CD14-positive monocyte (primary cell): ENCODE data around the gene EEF1AKMT3. TPM values are rescaled to one million over a fixed set of nuclear protein-coding genes. Genes with fewer than 3 reads are reported as not detected.
A peak's percentile ranks its signal among the peaks of the same experiment; 100 is the strongest.

Experiments used
- DNase-seq, 3 donors: peaks; one replicate each; pipeline ENCODE4 v3.0.0-alpha.2; 2011 to 2022
- H2AFZ ChIP-seq: 2 replicates; pipeline ENCODE4 v1.6.0; 2012; ENCODE audit warnings: mild to moderate bottlenecking, low read depth, low read length, inconsistent platforms; ENCODE audit not compliant: insufficient read depth, poor library complexity, severe bottlenecking
- H3K27ac ChIP-seq, 2 donors: 1 replicate in 1 of 2; 2 replicates in 1 of 2; pipeline ENCODE4 v1.5.1; 2012 to 2013; ENCODE audit warnings: low read length in 2 of 2, control low read depth in 1 of 2, inconsistent platforms in 1 of 2, low read depth in 1 of 2, mild to moderate bottlenecking in 1 of 2
- H3K27me3 ChIP-seq, 2 donors: one replicate each; pipeline versions ENCODE4 v1.6.0 to v1.6.1; 2011 to 2013; ENCODE audit warnings: low read length in 2 of 2; ENCODE audit not compliant: control insufficient read depth in 2 of 2, insufficient read depth in 2 of 2
- H3K36me3 ChIP-seq, 2 donors: replicated peaks in 1 of 2; 1 replicate in 1 of 2; 2 replicates in 1 of 2; pipeline versions ENCODE4 v1.5.1 to v1.6.1; 2012 to 2013; ENCODE audit warnings: low read length in 2 of 2, control low read depth in 1 of 2, inconsistent platforms in 1 of 2, mild to moderate bottlenecking in 1 of 2; ENCODE audit not compliant: insufficient read depth in 2 of 2, control insufficient read depth in 1 of 2
- H3K4me1 ChIP-seq, 2 donors: 1 replicate in 1 of 2; 2 replicates in 1 of 2; pipeline versions ENCODE4 v1.5.1 to v1.6.1; 2012 to 2013; ENCODE audit warnings: low read length in 2 of 2, control low read depth in 1 of 2, inconsistent platforms in 1 of 2, mild to moderate bottlenecking in 1 of 2, moderate library complexity in 1 of 2; ENCODE audit not compliant: insufficient read depth in 2 of 2, control insufficient read depth in 1 of 2
- H3K4me2 ChIP-seq: replicated peaks from 2 replicates; pipeline ENCODE3; 2012; ENCODE audit warnings: low read length, moderate library complexity, mild to moderate bottlenecking; ENCODE audit not compliant: poor library complexity, severe bottlenecking; ENCODE audit errors: extremely low read depth
- H3K4me3 ChIP-seq, 3 experiments: fragments of 200-600 bp in 1 of 3; sonication (generic) in 1 of 3; replicated peaks in 1 of 3; 1 replicate in 2 of 3; 2 replicates in 1 of 3; pipeline ENCODE4 v1.5.1; 2011 to 2013; ENCODE audit warnings: low read length in 3 of 3, mild to moderate bottlenecking in 3 of 3, control low read depth in 2 of 3, low read depth in 2 of 3, inconsistent platforms in 1 of 3, moderate library complexity in 1 of 3
- H3K79me2 ChIP-seq: 2 replicates; pipeline ENCODE4 v1.6.0; 2012; ENCODE audit warnings: mild to moderate bottlenecking, control low read depth, inconsistent platforms, low read length, moderate library complexity; ENCODE audit not compliant: insufficient read depth
- H3K9ac ChIP-seq: 2 replicates; pipeline ENCODE4 v1.6.0; 2017; ENCODE audit warnings: low read length, mild to moderate bottlenecking; ENCODE audit not compliant: insufficient read depth, poor library complexity, severe bottlenecking
- H3K9me3 ChIP-seq, 2 donors: replicated peaks in 1 of 2; 1 replicate in 1 of 2; 2 replicates in 1 of 2; pipeline versions ENCODE4 v1.5.1 to v1.6.1; 2012 to 2013; ENCODE audit warnings: low read length in 2 of 2, control low read depth in 1 of 2; ENCODE audit not compliant: control insufficient read depth in 1 of 2, insufficient read depth in 1 of 2
- H4K20me1 ChIP-seq: 2 replicates; pipeline ENCODE4 v1.6.0; 2012; ENCODE audit warnings: mild to moderate bottlenecking, low read length, control low read depth, moderate library complexity; ENCODE audit not compliant: insufficient read depth
- H3K27ac Mint-ChIP-seq, 7 donors: one replicate each; pipeline ENCODE4 v1.8.0; 2020; ENCODE audit warnings: mild to moderate bottlenecking in 7 of 7, mixed read lengths in 7 of 7, moderate library complexity in 6 of 7, inconsistent platforms in 2 of 7
- H3K27me3 Mint-ChIP-seq, 3 donors: one replicate each; pipeline ENCODE4 v1.8.0; 2021 to 2022; ENCODE audit warnings: low read depth in 3 of 3, mild to moderate bottlenecking in 3 of 3, mixed read lengths in 3 of 3, moderate library complexity in 3 of 3, inconsistent platforms in 1 of 3
- H3K36me3 Mint-ChIP-seq, 2 donors: one replicate each; pipeline ENCODE4 v1.8.0; 2020; ENCODE audit warnings: mixed read lengths in 2 of 2, inconsistent platforms in 1 of 2, mild to moderate bottlenecking in 1 of 2
- H3K4me1 Mint-ChIP-seq: one replicate; pipeline ENCODE4 v1.8.0; 2020; ENCODE audit warnings: mild to moderate bottlenecking, mixed read lengths
- H3K4me3 Mint-ChIP-seq, 2 donors: one replicate each; pipeline ENCODE4 v1.8.0; 2020; ENCODE audit warnings: mild to moderate bottlenecking in 2 of 2, mixed read lengths in 2 of 2, moderate library complexity in 1 of 2
- H3K9me3 Mint-ChIP-seq, 7 donors: one replicate each; pipeline ENCODE4 v1.8.0; 2020 to 2022; ENCODE audit warnings: mixed read lengths in 7 of 7, mild to moderate bottlenecking in 6 of 7, moderate library complexity in 6 of 7, inconsistent platforms in 2 of 7
- WGBS: methylation state at CpG from one replicate; pipeline ENCODE4 v1.1.5; 2013; ENCODE audit warnings: missing lambda C conversion rate; ENCODE audit not compliant: insufficient coverage; 5-methylcytosine and 5-hydroxymethylcytosine counted together
- intact Hi-C, 2 donors: fragments of 100-400 bp; cut with micrococcal nuclease; formaldehyde crosslinking; loops; one replicate each; pipeline versions ENCODE4 v1.15.0 to v1.15.1; 2023
- polyA plus RNA-seq, 3 donors: library from polyadenylated mRNA; depleted of rRNA in 1 of 3; unstranded in 2 of 3; stranded (reverse) in 1 of 3; fragments of 300-500 nt in 2 of 3; fragments of >200 nt in 1 of 3; fragmentation: Illumina TruSeq in 2 of 3; gene quantifications; 1 replicate in 2 of 3; 2 replicates in 1 of 3; pipeline ENCODE4 v1.2.3, GENCODE V29; 2012 to 2021
- TF ChIP-seq, protein P1 (sequence below): fragments of 200-600 bp; IDR thresholded peaks from one replicate; pipeline ENCODE4 v1.8.0; 2022; ENCODE audit warnings: antibody characterized with exemption, mild to moderate bottlenecking

Gene EEF1AKMT3
- polyA plus RNA-seq, 3 donors, result 3.4 to 4.2 (median 3.4) TPM

DNA sequence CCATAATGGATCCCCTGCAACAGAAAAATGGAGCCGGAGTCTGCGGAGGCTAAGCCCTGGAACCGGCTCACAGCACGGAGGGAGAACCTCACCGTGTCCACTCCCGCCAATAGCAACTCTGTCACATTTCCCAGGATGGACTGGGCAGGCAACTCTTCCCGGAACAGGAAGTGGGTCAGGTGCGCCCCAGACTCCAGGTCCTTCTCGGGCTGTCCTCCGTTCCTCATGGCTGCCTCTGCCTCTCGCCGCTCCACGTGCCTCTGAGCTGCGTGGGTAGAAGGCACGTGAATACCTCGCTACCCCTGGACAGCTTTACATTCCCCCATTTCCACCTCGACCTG is 7.8 kb upstream of the EEF1AKMT3 start:
- Mint-ChIP-seq H3K9me3 (peaks cover 0 to 18% (median 5%) of the 10 kb centered on the region in 7 donors), H3K27ac (no peak overlapping the region), H3K27me3 (peaks cover 51 to 55% (median 54%) of the 10 kb centered on the region in 3 donors), H3K4me3 (peak overlapping the region; percentile 67 to 95), H3K36me3 (peaks cover 16 to 19% of the 10 kb centered on the region in 2 donors), H3K4me1 (peaks cover 31% of the 10 kb centered on the region)
- Histone ChIP-seq H3K79me2 (no peaks in the 10 kb centered on the region), H3K4me3 (peak overlapping the region in 2 of 3 experiments; percentile 41 to 73), H2AFZ (peak overlapping the region; percentile 80), H3K4me2 (peak overlapping the region; percentile 81), H3K4me1 (peaks cover 28 to 29% of the 10 kb centered on the region in 2 donors), H3K36me3 (peaks cover 0 to 4% of the 10 kb centered on the region in 2 donors), H3K9me3 (peaks cover 0 to 13% of the 10 kb centered on the region in 2 donors), H3K27ac (no peak overlapping the region), H3K27me3 (peaks cover 37 to 56% of the 10 kb centered on the region in 2 donors), H4K20me1 (no peaks in the 10 kb centered on the region), H3K9ac (peak overlapping the region; percentile 45)
- DNase-seq, result no peak
- TF ChIP-seq, protein P1, sequence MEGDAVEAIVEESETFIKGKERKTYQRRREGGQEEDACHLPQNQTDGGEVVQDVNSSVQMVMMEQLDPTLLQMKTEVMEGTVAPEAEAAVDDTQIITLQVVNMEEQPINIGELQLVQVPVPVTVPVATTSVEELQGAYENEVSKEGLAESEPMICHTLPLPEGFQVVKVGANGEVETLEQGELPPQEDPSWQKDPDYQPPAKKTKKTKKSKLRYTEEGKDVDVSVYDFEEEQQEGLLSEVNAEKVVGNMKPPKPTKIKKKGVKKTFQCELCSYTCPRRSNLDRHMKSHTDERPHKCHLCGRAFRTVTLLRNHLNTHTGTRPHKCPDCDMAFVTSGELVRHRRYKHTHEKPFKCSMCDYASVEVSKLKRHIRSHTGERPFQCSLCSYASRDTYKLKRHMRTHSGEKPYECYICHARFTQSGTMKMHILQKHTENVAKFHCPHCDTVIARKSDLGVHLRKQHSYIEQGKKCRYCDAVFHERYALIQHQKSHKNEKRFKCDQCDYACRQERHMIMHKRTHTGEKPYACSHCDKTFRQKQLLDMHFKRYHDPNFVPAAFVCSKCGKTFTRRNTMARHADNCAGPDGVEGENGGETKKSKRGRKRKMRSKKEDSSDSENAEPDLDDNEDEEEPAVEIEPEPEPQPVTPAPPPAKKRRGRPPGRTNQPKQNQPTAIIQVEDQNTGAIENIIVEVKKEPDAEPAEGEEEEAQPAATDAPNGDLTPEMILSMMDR, result no peak
- 19% methylated on average over 17 of the region's 17 CpGs for WGBS
- intact Hi-C loops, result no loop called here

DNA sequence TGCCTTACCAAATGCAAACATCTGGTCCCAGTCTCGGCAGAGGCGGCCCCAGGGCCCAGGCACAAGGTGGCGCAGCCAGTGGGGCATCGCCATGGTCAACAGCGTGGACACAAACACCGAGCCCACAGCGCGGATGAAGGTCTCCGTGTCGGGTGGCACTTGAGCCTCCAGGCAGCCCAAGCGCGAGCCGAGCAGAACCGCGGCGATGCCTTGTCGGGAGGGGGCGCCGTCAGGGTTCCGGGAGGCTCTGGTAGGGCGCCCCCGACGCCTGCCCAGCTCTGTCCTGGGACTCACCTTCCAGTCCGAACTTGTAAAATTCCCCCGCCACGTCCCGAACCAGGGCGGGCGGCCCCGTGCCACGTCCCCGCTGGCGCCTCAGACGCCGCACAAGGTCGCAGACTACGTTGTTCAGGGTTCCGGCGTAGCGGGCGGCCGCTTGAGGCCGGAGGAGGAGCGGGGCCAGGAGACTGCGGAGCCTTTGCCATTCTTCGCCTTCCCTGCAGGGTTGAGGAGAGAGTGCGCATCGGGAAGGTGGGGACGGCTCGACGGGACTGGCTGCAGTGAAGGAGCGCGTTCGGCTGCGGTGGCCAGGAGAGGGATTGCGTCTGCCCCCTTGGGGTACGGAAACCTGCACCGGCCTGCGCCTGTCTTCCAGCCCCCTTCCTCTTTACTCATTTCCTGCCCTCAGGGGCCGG is 7.3 kb upstream of the EEF1AKMT3 start:
- Mint-ChIP-seq H3K4me3 (peak overlapping the region; percentile 67 to 95), H3K9me3 (peaks cover 0 to 18% (median 5%) of the 10 kb centered on the region in 7 donors), H3K27me3 (peaks cover 51 to 55% (median 54%) of the 10 kb centered on the region in 3 donors), H3K27ac (peak overlapping the region in 1 of 7 donors; percentile 61), H3K4me1 (peaks cover 31% of the 10 kb centered on the region), H3K36me3 (peaks cover 19 to 23% of the 10 kb centered on the region in 2 donors)
- peak in 2 of 3 donors; percentile 41 to 73 for DNase-seq
- TF ChIP-seq, protein P1, result peak; percentile 38
- Histone ChIP-seq H3K27ac (no peak overlapping the region), H3K4me1 (peaks cover 28 to 29% of the 10 kb centered on the region in 2 donors), H3K4me3 (peak overlapping the region; percentile 12 to 73 (median 41)), H3K36me3 (peaks cover 0 to 6% of the 10 kb centered on the region in 2 donors), H3K27me3 (peaks cover 37 to 56% of the 10 kb centered on the region in 2 donors), H3K79me2 (no peaks in the 10 kb centered on the region), H3K4me2 (peak overlapping the region; percentile 81), H2AFZ (peak overlapping the region; percentile 80), H3K9ac (peak overlapping the region; percentile 45), H4K20me1 (no peaks in the 10 kb centered on the region), H3K9me3 (peaks cover 0 to 13% of the 10 kb centered on the region in 2 donors)
- under 1% methylated on average over 59 of the region's 60 CpGs for WGBS
- intact Hi-C loops, result no loop called here
